SIG-M5 (cell line): Measurements from ENCODE around the gene NME4.

Source experiments
- DNase-seq: peaks from one replicate; lab custom pipeline; 2025; lab: John Stamatoyannopoulos, UW

NME4 gene

GRCh38 chr16:426906-427249 lies 29.9 kb downstream of the NME4 start:
- no peak for DNase-seq

- no peak for DNase-seq
Measured at GRCh38 chr16:427250-427649, 30.3 kb downstream of the NME4 start.

- no peak for DNase-seq
Measured at GRCh38 chr16:430904-431303, 33.9 kb downstream of the NME4 start.

- DNase-seq: no peak
Measured at GRCh38 chr16:440627-441026, 43.6 kb downstream of the NME4 start.

- no peak for DNase-seq
Measured at GRCh38 chr16:441447-441846, 44.4 kb downstream of the NME4 start.

- DNase-seq: no peak
Measured at GRCh38 chr16:442976-443375, 46.0 kb downstream of the NME4 start.

- no peak for DNase-seq
Measured at GRCh38 chr16:444027-444426, 47.0 kb downstream of the NME4 start.

GRCh38 chr16:445566-445965 lies 48.6 kb downstream of the NME4 start:
- DNase-seq: no peak
